PC-9 (cell line): ENCODE measurements around the gene HERC4.

Experiments
- EZH2 ChIP-seq: fragments of 200-600 bp; sonication (generic); IDR thresholded peaks from 2 replicates; pipeline ENCODE4 v1.8.0; 2017; ENCODE audit warnings: antibody characterized with exemption, low read depth
- TF ChIP-seq, protein P1 (sequence below): fragments of 200-600 bp; sonication (generic); conservative IDR thresholded peaks from 2 replicates; pipeline ENCODE4 v1.6.1; 2017; ENCODE audit warnings: mixed run types, antibody characterized with exemption, mild to moderate bottlenecking, moderate library complexity

- TF ChIP-seq EZH2 = no peak
- TF ChIP-seq, protein P1, sequence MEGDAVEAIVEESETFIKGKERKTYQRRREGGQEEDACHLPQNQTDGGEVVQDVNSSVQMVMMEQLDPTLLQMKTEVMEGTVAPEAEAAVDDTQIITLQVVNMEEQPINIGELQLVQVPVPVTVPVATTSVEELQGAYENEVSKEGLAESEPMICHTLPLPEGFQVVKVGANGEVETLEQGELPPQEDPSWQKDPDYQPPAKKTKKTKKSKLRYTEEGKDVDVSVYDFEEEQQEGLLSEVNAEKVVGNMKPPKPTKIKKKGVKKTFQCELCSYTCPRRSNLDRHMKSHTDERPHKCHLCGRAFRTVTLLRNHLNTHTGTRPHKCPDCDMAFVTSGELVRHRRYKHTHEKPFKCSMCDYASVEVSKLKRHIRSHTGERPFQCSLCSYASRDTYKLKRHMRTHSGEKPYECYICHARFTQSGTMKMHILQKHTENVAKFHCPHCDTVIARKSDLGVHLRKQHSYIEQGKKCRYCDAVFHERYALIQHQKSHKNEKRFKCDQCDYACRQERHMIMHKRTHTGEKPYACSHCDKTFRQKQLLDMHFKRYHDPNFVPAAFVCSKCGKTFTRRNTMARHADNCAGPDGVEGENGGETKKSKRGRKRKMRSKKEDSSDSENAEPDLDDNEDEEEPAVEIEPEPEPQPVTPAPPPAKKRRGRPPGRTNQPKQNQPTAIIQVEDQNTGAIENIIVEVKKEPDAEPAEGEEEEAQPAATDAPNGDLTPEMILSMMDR = no peak
Observed at GRCh38 chr10:68047554-68048327, 27.3 kb downstream of the HERC4 start.
